ENCODE results near the gene BATF.
A peak's percentile ranks its signal among the peaks of the same experiment; 100 is the strongest.

BATF gene

DNA sequence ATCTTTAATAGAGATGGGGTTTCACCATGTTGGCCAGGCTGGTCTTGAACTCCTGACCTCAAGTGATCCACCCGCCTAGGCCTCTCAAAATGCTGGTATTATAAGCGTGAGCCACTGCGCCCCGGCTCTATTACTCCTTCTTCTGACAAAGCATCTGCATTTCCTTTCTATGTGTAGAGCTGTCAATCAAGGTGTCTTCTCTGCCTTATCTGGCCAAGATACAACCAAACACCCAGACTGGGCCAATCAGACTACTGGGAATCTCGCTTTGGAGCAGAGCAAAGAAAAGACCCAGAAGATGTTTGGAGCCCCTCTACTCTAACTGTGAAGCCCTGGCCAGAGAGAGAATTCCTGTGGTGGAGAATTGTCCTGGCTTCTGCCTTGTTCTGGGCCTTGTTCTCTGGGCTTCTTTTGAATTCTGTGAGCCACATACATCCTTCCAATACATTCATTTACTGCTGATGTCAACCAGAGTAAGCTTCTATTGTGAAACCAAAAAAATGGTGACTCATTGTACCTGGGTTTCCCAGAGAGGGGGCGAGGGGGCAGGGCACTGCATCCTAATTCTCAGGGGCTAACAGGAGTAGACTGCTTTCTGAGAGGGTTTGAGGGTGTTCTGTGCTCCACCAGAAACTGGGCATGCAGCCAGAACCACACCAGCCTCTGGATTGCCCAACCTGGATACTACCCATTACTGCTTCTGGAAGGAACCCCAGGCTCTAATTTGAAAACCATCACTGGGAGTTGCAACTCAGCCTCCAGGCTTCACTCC is 37.4 kb downstream of the BATF start:
- no peak for DNase-seq (ENCODE audit: low read depth in 2 of 2, low spot score in 1 of 2)

DNA sequence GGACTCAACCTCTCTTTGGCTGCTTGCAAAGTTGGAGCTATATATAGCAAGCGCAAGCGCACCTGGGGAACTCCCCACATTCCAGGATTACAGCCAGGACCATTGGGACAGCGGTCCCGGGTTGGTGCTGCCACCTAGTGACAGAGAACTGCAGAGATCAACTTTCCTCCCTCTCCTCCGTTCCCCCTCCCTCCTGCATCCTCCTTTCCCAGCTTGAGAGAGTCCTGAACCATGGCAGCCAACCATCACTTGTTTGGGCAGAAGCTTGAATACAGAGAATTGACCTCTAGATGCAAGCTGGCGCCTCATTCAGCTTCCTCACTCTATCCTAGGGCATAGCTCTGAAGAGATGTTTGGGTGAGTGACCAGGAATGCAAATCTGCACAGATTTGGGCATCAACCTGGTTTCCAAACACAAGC is 38.8 kb downstream of the BATF start:
- no peak for DNase-seq (ENCODE audit: low read depth in 2 of 2, low spot score in 1 of 2)

DNA sequence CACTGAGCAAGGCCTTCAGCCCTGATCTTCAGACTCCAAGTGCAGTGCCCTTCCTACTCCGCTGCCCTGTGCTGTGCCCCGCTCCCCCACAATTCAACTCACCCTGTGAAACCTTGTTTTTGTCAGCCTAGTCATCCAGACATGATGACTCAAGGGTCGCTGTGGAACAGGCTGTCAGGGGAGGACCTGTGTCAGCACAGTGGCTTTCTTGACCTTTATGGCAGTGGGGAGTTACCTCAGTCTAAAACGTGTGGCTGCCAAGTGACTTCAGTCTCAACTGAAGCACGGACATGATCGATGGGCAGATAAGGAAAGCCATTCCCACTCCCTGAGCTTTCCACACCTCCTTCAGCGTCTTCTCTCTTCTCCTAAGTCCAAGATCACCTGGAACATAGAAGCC is 39.8 kb downstream of the BATF start:
- no peak for DNase-seq (ENCODE audit: low read depth in 2 of 2, low spot score in 1 of 2)

DNA sequence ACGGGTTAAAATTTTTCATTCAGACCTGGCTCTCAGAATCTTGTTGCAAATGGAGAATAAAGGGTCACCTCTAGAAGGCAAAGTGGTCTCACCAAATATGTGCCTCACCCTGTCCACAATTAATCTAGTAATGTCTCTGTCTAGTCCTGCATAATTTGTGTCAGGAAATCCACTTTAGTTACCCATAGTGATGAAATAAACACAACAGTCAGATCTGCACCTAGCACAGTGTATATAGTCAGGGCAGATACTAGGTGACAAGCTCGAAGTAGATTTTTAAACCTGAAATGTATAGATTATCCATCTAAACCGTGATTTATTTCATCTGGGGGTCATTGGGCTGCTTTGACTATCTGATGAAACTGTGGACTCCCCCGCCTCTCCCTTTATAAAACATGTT is 40.2 kb downstream of the BATF start:
- DNase-seq (ENCODE audit: low read depth in 2 of 2, low spot score in 1 of 2): no peak

DNA sequence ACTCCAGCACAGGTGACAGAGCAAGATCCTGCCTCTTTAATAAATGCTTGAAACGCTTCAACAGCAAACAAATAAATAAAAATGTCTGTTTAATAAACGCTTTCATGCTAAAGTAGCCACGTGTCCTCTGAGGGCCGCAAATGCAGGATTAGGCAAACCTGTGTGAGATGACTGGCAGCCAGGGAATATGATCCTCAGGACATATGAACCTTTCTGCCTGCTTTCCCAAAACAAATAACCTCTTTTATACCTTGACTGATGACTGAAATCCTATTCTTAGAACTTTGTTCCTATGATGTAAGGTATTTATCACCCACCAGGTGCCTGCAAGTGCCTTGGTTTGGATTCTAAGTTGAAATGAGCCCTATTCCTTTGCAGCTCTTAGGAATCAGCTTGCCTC is 41.7 kb downstream of the BATF start:
- no peak for DNase-seq (ENCODE audit: low read depth in 2 of 2, low spot score in 1 of 2)

DNA sequence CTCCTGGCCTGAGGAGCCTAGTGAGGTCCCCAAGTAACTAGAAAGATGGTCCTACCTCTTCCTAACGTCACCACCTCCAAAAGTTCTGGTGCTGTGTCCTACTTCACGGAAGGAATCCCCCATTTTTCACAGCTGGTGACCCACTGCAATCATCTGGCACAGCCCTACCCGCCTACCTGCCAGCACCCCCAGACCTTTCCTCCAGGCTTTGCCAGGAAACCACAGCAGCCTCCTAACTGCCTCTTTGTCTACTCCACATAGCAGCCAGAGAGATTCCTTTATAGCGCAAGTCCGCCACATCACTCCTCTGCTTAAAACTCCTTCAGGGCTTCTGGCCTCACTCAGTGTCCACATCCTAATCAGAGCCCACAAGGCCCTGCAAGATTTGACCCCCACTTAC is 42.8 kb downstream of the BATF start:
- DNase-seq (ENCODE audit: low read depth in 2 of 2, low spot score in 1 of 2): no peak

DNA sequence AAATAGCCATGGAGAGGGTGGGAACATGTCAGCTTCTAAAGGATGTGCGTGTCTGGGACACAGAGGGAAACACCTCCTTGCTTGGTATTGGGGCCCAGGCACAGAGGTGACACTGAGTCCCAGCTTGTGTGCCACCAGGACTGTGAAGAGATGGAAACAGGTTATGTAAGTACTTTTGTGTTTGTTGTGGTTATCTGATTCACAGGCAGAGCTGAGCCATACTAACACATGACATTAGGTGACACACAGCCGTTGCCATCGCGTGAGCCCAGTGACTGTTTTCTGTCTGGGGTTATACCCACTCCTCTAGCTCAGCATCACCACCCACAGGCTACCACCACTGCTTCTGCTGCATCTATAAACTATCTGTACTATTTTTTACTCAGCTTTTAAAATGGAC is 44.1 kb downstream of the BATF start:
- DNase-seq (ENCODE audit: low read depth in 2 of 2, low spot score in 1 of 2): peak in 1 of 2 donors; percentile 14

DNA sequence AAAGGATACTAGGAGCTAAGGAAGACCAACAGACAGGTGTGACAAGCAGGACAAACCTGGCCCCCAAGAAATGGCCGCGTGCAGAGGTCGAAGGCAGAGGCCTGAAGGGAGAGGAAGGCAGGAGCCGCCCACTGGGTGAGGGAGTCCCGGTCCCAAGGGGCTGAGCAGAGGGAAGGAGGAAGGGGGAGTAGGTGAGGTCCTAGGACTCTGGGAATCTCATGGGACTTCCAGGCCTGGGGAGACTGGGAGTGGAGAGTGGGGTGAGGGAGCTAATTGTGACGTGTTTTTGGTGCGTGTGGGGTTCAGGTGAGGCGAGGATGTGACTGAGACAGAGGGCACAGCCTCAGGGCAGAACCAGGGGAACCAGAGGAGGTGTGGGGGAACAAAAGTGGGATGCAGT is 44.5 kb downstream of the BATF start:
- DNase-seq (ENCODE audit: low read depth in 2 of 2, low spot score in 1 of 2): no peak

DNA sequence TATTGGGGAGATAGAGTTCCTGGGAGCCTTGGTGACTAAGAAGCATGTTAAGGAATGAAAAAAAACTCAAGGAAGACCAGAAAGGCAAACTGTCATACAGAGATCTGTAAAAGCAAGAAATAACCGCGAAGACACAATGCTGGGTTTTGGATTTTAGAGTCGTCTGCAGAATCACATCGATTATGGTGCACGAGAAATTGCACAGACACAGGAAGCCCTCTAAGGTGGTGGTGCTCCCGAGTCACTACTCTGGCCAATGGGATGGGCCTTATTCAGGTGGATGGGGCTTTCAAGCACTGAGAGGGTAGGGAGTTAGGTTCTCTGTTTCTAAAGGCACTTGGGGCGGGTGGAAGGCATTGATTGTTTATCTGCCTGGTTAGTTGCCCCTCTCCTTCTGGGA is 45.9 kb downstream of the BATF start:
- DNase-seq (ENCODE audit: low read depth in 2 of 2, low spot score in 1 of 2): no peak

DNA sequence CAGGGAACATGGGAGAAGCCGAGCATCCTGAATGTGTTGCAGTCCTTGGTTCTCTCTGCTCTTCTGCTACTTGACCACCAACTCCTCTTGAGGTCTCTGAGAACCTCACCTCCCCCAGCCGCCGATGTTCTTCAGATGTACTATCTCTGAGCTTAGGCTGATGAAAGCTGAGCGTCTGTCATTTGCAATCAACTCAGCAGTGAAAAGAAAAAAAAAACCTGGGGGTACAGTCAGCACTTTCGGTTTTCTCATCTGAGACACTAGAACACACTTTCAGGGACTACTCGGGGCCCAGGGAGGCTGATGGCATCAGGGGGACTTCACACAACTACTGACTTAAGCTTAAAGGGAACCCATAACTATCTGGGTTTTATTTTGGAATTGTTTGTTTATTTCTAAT is 46.5 kb downstream of the BATF start:
- DNase-seq (ENCODE audit: low read depth in 2 of 2, low spot score in 1 of 2): no peak

DNA sequence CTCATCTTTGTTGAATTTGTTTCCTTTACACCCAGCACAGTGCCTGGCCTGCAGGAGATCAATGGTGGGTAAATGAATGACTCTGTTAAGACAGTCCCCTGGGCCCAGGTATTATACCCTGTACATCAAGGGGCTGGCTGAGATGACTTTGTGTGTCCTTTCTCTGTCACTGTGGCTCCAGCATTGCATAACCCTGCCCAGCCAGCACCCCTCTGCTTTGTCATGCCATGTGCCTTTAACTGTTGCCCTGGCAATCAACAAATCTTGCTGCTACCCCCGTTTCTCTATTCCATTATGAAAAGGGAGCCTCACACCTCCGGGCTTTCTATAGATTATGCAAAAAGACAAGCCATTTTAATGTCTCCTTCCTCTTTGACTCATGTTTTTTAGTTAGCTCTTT is 48.5 kb downstream of the BATF start:
- no peak for DNase-seq (ENCODE audit: low read depth in 2 of 2, low spot score in 1 of 2)

DNA sequence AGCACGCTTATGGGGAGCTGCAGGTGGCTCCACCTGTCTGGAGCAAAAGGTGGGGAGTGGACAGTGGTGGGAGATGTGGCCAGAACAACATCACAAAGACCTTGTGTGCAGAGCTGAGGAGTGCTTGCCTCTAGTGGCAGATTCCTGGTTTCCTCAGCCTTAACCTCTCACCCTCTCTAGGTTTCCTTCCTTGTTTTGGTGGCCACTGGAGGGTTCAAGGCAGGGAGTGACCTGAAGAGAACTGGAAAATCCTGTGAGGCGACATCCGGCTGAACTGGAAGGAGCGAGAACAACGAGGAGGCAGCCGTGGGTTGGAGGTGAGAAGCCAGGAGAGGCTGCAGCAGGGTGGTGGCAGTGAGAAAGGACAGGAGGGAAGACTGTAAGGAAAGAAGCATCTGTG is 49.8 kb downstream of the BATF start:
- DNase-seq (ENCODE audit: low read depth in 2 of 2, low spot score in 1 of 2): no peak

DNA sequence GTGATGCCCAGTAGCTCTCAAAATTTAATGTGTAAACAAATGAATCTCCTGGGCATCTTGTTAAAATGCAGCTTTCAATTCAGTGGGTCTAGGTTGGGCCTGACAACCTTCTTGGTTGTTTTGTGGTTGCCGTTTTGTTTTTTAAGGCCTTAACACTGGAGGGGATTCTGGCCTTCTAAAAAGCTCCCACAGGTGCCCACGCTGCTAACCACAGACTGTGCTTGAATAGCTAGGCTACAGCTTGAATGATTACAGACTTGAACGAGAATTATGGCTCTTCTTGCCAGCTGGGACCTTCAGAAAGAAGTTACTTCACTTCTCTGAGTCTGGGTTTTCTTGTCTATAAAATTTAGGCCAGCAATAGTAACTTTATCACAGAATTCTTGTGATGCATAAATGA is 54.8 kb downstream of the BATF start:
- DNase-seq (ENCODE audit: low read depth in 2 of 2, low spot score in 1 of 2): no peak

DNA sequence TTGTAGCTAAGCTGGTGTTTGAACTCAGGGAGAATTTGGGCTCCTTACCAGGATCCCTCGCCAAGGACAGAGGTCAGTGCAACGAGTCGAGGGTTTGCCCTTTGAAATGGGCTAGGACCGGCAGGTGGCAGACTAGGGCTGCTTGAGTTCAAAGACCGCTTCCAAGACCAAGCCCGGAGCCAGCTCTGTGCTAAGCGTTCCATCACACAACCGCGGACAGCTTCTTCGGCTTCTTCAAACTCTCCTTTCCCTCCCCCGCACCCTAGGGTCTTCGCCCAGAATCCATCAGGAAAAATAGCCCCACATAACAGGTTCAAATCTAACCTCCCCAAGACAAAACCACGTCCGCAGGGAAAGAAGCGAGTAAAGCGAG is 55.4 kb downstream of the BATF start:
- peak; percentile 30 to 49 for DNase-seq (ENCODE audit: low read depth in 2 of 2, low spot score in 1 of 2)

DNA sequence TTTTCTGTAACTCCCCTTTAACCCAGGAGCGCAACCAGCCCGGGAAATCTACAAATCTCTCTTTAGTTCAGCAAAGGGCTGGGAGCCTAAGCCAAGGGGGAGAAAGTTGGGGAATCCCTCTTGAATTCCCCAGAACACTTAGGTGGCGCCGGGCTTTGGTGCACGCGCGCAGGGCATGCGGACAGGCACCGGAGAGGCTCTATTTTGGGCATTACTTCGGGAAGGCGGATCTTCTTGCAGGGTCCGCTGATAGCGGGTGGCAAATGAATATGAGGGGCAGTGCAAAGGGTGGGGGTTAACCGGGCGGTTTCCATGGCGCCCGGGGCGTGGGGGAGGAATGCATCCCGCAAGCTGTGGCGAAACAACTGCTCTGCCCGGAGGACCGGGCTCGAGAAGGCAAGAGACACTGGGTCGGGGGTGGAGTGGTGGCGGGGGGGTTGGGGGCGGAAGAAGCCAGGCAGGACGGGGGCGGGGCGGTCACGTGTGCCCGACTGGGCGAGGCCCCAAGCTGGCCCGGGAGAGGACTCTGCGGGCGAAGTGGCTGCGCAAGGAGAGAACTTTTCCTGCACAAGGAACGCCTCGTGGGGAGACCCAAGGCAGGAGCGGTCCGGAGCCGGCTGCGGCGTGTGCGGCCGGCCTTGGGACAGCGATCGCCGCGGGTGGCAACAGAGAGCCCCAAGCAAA is 56.0 kb downstream of the BATF start, which contains the start of gene FLVCR2:
TSS of gene FLVCR2 (plus strand) at position 519 of the 684 bp plus-strand sequence. CDS start 353 bp downstream, outside the sequence.
- peak; percentile 24 to 26 for DNase-seq (ENCODE audit: low read depth in 2 of 2, low spot score in 1 of 2)

DNA sequence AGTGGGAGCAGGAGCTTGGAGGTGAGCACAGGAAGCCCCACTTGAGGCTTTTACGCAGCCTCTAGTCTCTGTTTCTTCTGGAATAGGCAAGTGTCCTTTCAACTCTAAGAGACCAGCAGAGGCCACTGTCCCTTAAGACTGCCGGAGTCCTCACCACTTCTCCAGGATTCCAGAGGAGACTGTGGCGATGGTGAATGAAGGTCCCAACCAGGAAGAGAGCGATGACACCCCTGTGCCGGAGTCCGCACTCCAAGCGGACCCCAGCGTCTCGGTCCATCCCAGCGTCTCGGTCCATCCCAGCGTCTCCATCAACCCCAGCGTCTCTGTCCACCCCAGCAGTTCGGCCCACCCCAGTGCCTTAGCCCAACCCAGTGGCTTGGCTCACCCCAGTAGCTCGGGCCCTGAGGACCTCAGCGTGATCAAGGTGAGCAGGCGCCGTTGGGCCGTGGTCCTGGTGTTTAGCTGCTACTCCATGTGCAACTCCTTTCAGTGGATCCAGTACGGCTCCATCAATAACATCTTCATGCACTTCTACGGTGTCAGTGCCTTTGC is 56.6 kb downstream of the BATF start:
- DNase-seq (ENCODE audit: low read depth in 2 of 2, low spot score in 1 of 2): no peak

DNA sequence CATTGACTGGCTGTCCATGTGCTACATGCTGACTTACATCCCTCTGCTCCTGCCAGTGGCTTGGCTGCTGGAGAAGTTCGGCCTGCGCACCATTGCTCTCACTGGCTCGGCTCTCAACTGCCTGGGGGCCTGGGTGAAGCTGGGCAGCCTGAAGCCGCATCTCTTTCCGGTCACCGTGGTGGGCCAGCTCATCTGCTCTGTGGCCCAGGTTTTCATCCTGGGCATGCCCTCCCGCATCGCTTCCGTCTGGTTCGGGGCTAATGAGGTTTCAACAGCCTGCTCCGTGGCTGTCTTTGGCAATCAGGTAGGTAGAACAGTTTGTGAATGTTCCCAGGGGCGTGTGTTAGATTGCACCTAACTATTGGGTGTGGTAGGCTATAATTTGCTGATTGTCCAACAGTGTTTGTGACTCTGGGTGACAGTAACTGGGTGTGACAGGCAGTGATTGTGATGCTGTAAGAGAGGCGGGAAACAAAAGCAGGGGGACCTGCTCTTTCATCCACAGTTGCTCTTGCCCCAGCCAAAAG is 57.1 kb downstream of the BATF start:
- DNase-seq (ENCODE audit: low read depth in 2 of 2, low spot score in 1 of 2): no peak

DNA sequence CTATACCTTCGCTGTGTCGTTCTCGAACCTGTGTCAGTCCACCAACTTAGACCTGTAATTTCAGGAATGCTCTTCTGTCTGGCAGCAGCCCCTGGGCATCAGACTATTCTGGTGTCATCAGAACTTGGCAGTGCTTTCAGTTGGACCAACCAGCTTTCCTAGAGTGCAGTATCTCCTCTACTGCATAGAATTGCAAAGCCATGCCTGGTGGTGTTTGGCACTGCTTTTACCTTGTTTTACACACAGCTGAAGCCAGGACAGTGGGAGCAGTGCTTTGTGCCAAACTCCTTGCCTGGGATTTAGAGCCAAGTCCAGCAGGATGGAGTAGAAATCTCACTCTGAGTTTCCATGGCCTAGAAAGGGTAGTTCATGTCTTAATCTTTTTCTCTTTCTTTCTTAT is 57.6 kb downstream of the BATF start:
- no peak for DNase-seq (ENCODE audit: low read depth in 2 of 2, low spot score in 1 of 2)

DNA sequence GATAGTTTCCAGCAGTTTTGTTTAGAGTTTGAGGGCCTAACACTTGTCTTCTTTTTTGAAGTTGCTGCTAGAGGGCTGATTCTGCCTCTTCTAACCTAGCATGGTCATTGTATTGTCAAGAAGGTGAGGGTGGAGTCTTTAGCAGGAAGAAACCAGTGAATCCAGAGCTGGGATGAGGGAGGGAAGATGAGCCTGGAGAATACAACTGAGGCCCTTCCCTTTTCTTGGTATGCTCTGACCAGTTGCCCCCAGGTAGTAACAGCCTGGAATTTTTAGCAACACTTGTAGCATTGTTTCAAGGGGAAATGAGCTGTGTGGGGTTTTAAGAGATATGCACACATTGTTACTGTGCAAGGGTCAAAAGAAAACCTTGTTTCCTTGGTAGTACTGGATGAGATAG is 65.1 kb downstream of the BATF start:
- no peak for DNase-seq (ENCODE audit: low read depth in 2 of 2, low spot score in 1 of 2)

DNA sequence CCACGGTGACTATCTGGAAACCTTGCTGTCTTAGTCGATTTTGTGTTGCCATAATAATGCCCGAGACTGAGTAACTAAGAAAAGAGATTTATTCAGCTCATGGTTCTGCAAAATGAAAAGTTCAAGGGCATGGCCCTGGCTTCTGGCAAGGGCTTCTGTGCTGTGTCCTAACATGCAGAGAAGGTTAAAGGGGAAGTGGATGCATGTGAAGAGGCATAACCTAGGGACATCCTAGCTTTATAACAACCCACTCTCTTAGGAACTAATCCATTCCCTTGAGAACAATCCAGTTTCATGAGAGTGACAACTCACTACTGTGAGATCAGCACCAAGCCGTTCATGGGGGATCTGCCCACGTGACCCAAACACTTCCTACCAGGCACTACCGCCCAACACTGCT is 67.7 kb downstream of the BATF start:
- no peak for DNase-seq (ENCODE audit: low read depth in 2 of 2, low spot score in 1 of 2)

DNA sequence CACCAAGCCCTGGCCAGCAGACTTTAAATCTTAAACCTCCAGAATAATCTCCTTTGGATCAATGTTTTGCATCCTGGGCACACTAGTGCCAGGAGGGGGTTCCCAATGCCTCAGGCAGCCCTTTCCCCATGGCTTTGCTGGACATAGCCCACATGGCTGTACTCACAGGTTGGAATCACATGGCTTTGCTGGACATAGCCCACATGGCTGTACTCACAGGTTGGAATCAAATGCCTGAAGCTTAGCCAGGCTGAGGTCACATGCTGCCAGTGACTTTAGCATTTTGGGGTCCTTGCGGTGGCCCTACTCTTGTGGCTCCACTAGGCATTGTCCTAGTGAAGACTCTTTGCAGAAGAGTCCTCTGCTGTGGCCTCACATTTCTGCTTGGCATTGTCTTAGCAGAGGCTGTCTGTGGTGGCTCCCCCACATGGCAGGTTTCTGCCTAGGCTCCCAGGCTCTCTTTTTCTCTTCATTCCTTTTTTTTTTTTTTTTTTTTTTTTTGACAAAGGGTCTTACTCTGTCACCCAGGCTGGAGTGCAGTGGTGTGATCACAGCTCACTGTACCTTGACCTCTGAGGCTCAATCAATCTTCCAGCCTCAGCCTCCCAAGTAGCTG is 69.2 kb downstream of the BATF start:
- DNase-seq (ENCODE audit: low read depth in 2 of 2, low spot score in 1 of 2): no peak

Measured in stimulated activated CD8-positive, alpha-beta memory T cell treated with anti-CD3 and anti-CD28 coated beads, Interleukin-4, amount 100 ng/mL, for 1 hour (primary cell).